ENCODE measurements around the gene INPPL1.
"Not testable (repeated sequence)": the region's sequence is repeated elsewhere in the genome, so short reads cannot be mapped to it uniquely, and the experiment has no call there.

INPPL1 gene

DNA sequence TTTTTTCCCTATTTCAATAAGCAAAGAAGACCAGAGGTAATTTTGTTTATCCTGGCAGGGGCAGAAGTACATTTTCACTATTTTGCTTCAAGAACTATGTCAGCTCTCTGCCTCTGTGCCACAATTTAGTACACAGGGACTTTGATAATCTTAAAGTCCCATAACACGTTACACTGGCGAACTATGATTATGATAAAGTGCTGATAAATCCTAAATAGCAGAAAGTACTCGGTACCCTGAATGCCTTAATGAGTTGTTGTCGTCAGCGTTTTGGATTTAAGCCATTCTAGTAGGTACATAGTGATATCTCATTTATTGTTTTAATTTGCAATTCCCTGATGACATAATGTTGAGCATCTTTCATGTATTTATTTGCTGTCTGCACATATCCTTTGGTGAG is 36.0 kb downstream of the INPPL1 start:
- Histone ChIP-seq H3K4me2 (ENCODE audit: insufficient read depth, low read length) (no peak overlapping the region), H3K27ac (ENCODE audit: low read length) (no peak overlapping the region), H3K79me2 (ENCODE audit: insufficient read depth, low read length) (no peaks in the 10 kb centered on the region), H3K4me1 (ENCODE audit: insufficient read depth, low read length) (no peaks in the 10 kb centered on the region), H3K36me3 (ENCODE audit: insufficient read depth, low read length) (no peaks in the 10 kb centered on the region), H4K20me1 (ENCODE audit: insufficient read depth, low read length) (no peaks in the 10 kb centered on the region), H3K9ac (ENCODE audit: low read depth, low read length) (no peak overlapping the region), H2AFZ (ENCODE audit: low read depth, low read length) (no peak overlapping the region), H3K27me3 (ENCODE audit: insufficient read depth, low read length, poor library complexity) (no peaks in the 10 kb centered on the region), H3K9me3 (ENCODE audit: insufficient read depth, low read length, severe bottlenecking) (no peaks in the 10 kb centered on the region), H3K4me3 (ENCODE audit: low read depth in 1 of 2, low read length in 2 of 2) (no peak overlapping the region)
- no peak for TF ChIP-seq EZH2 (IDR thresholded peaks at IDR 0.05; ENCODE audit: borderline replicate concordance, low read depth, low read length, severe bottlenecking)
- TF ChIP-seq, protein P1, sequence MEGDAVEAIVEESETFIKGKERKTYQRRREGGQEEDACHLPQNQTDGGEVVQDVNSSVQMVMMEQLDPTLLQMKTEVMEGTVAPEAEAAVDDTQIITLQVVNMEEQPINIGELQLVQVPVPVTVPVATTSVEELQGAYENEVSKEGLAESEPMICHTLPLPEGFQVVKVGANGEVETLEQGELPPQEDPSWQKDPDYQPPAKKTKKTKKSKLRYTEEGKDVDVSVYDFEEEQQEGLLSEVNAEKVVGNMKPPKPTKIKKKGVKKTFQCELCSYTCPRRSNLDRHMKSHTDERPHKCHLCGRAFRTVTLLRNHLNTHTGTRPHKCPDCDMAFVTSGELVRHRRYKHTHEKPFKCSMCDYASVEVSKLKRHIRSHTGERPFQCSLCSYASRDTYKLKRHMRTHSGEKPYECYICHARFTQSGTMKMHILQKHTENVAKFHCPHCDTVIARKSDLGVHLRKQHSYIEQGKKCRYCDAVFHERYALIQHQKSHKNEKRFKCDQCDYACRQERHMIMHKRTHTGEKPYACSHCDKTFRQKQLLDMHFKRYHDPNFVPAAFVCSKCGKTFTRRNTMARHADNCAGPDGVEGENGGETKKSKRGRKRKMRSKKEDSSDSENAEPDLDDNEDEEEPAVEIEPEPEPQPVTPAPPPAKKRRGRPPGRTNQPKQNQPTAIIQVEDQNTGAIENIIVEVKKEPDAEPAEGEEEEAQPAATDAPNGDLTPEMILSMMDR (IDR thresholded peaks at IDR 0.05; ENCODE audit: borderline replicate concordance, extremely low read depth, low read length, poor library complexity, severe bottlenecking): no peak
- ATAC-seq (ENCODE audit: insufficient read depth, low read depth) (no peak), DNase-seq (no peak)

DNA sequence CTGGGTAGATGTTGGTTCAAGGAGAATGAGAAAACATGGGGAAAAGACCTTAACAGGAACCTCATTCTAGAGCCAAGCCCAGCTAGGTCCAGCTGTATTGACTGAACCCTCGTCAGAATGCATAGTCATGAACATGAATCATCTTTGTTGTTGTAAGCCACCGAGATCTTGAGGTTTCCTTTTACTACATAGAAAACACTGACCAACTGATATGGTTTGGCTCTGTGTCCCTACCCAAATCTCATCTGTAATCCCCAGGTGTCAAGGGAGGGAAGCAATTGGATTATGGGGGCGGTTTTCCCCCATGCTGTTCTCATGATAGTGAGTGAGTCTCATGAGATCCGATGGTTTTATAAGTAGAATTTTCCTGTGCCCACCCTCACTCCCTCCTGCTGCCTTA is 38.8 kb downstream of the INPPL1 start:
- no peak overlapping the region for H2AFZ ChIP-seq (ENCODE audit: low read depth, low read length)

DNA sequence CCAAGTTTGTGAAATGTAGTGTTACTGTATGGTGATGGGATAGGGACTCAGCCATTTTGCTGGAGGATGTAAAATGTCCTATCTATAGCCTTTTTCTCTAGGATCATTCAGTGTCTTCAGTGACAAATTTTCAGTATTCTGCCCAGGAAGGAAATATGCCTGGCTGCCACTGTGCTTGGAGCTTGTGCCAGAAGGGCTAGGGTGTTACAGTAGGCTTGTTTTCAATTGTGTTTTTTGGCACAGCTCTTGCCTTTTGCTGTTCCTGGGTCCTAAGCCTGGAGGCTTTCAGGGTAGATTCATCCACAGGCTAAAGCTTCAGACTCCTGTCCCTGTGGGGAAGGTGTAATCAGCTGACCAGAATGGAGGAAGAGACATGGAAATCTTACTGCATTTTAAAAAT is 41.4 kb downstream of the INPPL1 start:
- no peaks in the 10 kb centered on the region for H4K20me1 ChIP-seq (ENCODE audit: insufficient read depth, low read length)
- no peak for TF ChIP-seq EZH2 (IDR thresholded peaks at IDR 0.05; ENCODE audit: borderline replicate concordance, low read depth, low read length, severe bottlenecking)
- TF ChIP-seq, protein P1 (IDR thresholded peaks at IDR 0.05; ENCODE audit: borderline replicate concordance, extremely low read depth, low read length, poor library complexity, severe bottlenecking): no peak
- no peak overlapping the region for H3K9ac ChIP-seq (ENCODE audit: low read depth, low read length)
- ATAC-seq (ENCODE audit: insufficient read depth, low read depth) (no peak), DNase-seq (no peak)
- no peaks in the 10 kb centered on the region for H3K79me2 ChIP-seq (ENCODE audit: insufficient read depth, low read length)
- H3K27ac ChIP-seq (ENCODE audit: low read length): no peak overlapping the region
- no peaks in the 10 kb centered on the region for H3K27me3 ChIP-seq (ENCODE audit: insufficient read depth, low read length, poor library complexity)
- no peak overlapping the region for H3K4me2 ChIP-seq (ENCODE audit: insufficient read depth, low read length)
- H2AFZ ChIP-seq (ENCODE audit: low read depth, low read length): no peak overlapping the region
- no peak overlapping the region for H3K4me3 ChIP-seq (ENCODE audit: low read depth in 1 of 2, low read length in 2 of 2)
- H3K36me3 ChIP-seq (ENCODE audit: insufficient read depth, low read length): no peaks in the 10 kb centered on the region
- H3K9me3 ChIP-seq (ENCODE audit: insufficient read depth, low read length, severe bottlenecking): no peaks in the 10 kb centered on the region
- H3K4me1 ChIP-seq (ENCODE audit: insufficient read depth, low read length): no peaks in the 10 kb centered on the region

More for the DNA sequence above, 38.8 kb downstream of the INPPL1 start:
- Histone ChIP-seq H3K27me3 (ENCODE audit: insufficient read depth, low read length, poor library complexity) (no peaks in the 10 kb centered on the region), H3K9me3 (ENCODE audit: insufficient read depth, low read length, severe bottlenecking) (no peaks in the 10 kb centered on the region), H3K27ac (ENCODE audit: low read length) (no peak overlapping the region), H4K20me1 (ENCODE audit: insufficient read depth, low read length) (no peaks in the 10 kb centered on the region), H3K4me1 (ENCODE audit: insufficient read depth, low read length) (no peaks in the 10 kb centered on the region), H3K4me2 (ENCODE audit: insufficient read depth, low read length) (no peak overlapping the region), H3K36me3 (ENCODE audit: insufficient read depth, low read length) (no peaks in the 10 kb centered on the region), H3K4me3 (ENCODE audit: low read depth in 1 of 2, low read length in 2 of 2) (no peak overlapping the region), H3K79me2 (ENCODE audit: insufficient read depth, low read length) (no peaks in the 10 kb centered on the region), H3K9ac (ENCODE audit: low read depth, low read length) (no peak overlapping the region)
- DNase-seq (no peak), ATAC-seq (ENCODE audit: insufficient read depth, low read depth) (no peak)
- TF ChIP-seq EZH2 (IDR thresholded peaks at IDR 0.05; ENCODE audit: borderline replicate concordance, low read depth, low read length, severe bottlenecking): no peak
- TF ChIP-seq, protein P1 (IDR thresholded peaks at IDR 0.05; ENCODE audit: borderline replicate concordance, extremely low read depth, low read length, poor library complexity, severe bottlenecking): no peak

GRCh38 chr11:72266960-72267359 is 42.4 kb downstream of the INPPL1 start:
- H3K4me3 ChIP-seq (ENCODE audit: low read depth in 1 of 2, low read length in 2 of 2); H4K20me1 ChIP-seq (ENCODE audit: insufficient read depth, low read length); H3K4me2 ChIP-seq (ENCODE audit: insufficient read depth, low read length); H2AFZ ChIP-seq (ENCODE audit: low read depth, low read length); DNase-seq; H3K4me1 ChIP-seq (ENCODE audit: insufficient read depth, low read length); ATAC-seq (ENCODE audit: insufficient read depth, low read depth); H3K79me2 ChIP-seq (ENCODE audit: insufficient read depth, low read length); H3K9me3 ChIP-seq (ENCODE audit: insufficient read depth, low read length, severe bottlenecking); H3K27ac ChIP-seq (ENCODE audit: low read length); H3K27me3 ChIP-seq (ENCODE audit: insufficient read depth, low read length, poor library complexity); H3K9ac ChIP-seq (ENCODE audit: low read depth, low read length); H3K36me3 ChIP-seq (ENCODE audit: insufficient read depth, low read length): not testable (repeated sequence)
